Right renal pelvis (tissue), 4 donors: Measurements from ENCODE around the gene CENPF. TPM values are rescaled to one million over a fixed set of nuclear protein-coding genes. Genes with fewer than 3 reads are reported as not detected.
"Not testable (repeated sequence)": the region's sequence is repeated elsewhere in the genome, so short reads cannot be mapped to it uniquely, and the experiment has no call there.

Experiments
- DNase-seq, 4 donors: peaks; one replicate each; pipeline ENCODE4 v3.0.0-alpha.2; 2013; ENCODE audit warnings: low read depth in 4 of 4, low spot score in 3 of 4, missing footprints in 1 of 4
- polyA plus RNA-seq, 4 donors: library from polyadenylated mRNA; unstranded; fragments of 120-200 nt; gene quantifications; one replicate each; pipeline ENCODE4 v1.2.1, GENCODE V29; 2013; ENCODE audit not compliant: insufficient read length in 4 of 4

Gene CENPF
- polyA plus RNA-seq: 10 to 100 TPM; 76.1 to 92.5 (median 87.3) TPM

GRCh38 chr1:214602764-214603657, at the start of gene CENPF:
CENPF (plus strand) TSS chr1:214603195; CDS start chr1:214613755, 10,560 bp downstream.
- peak; percentile 92 to 97 (median 96) for DNase-seq

GRCh38 chr1:214557952-214558735, 44.9 kb upstream of the CENPF start:
- DNase-seq: peak in 2 of 4 donors; percentile 70 to 71

- DNase-seq: no peak
Measured at GRCh38 chr1:214563881-214564280, 39.1 kb upstream of the CENPF start.

- DNase-seq: no peak
Measured at GRCh38 chr1:214565310-214565709, 37.7 kb upstream of the CENPF start.

- no peak for DNase-seq
Measured at GRCh38 chr1:214566158-214567104, 36.6 kb upstream of the CENPF start.

- DNase-seq: no peak
Measured at GRCh38 chr1:214567481-214567980, 35.5 kb upstream of the CENPF start.

GRCh38 chr1:214568328-214568727, 34.7 kb upstream of the CENPF start:
- no peak for DNase-seq

- DNase-seq: no peak
Measured at GRCh38 chr1:214569357-214570004, 33.5 kb upstream of the CENPF start.

GRCh38 chr1:214570442-214570841, 32.6 kb upstream of the CENPF start:
- DNase-seq: no peak

GRCh38 chr1:214571281-214571680, 31.7 kb upstream of the CENPF start:
- DNase-seq: no peak

- DNase-seq: no peak
Measured at GRCh38 chr1:214573386-214574318, 29.3 kb upstream of the CENPF start.

- DNase-seq: no peak
Measured at GRCh38 chr1:214574598-214575411, 28.2 kb upstream of the CENPF start.

GRCh38 chr1:214576120-214576519, 26.9 kb upstream of the CENPF start:
- DNase-seq: not testable (repeated sequence)

- no peak for DNase-seq
Measured at GRCh38 chr1:214579183-214579582, 23.8 kb upstream of the CENPF start.

- DNase-seq: no peak
Measured at GRCh38 chr1:214581785-214582184, 21.2 kb upstream of the CENPF start.

- no peak for DNase-seq
Measured at GRCh38 chr1:214582289-214582891, 20.6 kb upstream of the CENPF start.

- no peak for DNase-seq
Measured at GRCh38 chr1:214583113-214583512, 19.9 kb upstream of the CENPF start.
